GM21576 (cell line): ENCODE results near the gene PPP2R2D.
"Not testable (repeated sequence)": the region's sequence is repeated elsewhere in the genome, so short reads cannot be mapped to it uniquely, and the experiment has no call there.

Experiments used
- ATAC-seq: cut with Tn5 transposase; IDR thresholded peaks from one replicate; pipeline ENCODE4 v1.9.1; 2021; ENCODE audit warnings: mild to moderate bottlenecking, moderate library complexity; ENCODE audit not compliant: unreplicated experiment

The PPP2R2D gene

DNA sequence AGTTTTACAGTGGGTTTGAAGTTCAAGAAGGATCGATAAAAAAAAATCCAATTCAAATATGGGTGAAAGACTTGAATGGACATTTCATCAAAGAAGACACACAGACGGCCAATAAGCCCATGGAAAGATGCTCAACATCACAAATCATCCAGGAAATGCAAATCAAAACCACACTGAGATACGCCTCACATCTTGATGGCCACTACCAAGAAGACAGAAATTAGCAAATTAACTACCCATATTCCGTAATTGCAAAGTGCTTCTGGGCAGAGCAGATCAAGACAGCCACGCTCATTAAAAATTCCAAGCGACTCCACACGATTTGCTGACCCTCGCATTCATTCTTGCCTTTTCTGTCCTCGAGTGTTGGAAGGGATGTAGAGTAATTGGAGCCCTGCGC, 34.1 kb upstream of the PPP2R2D start:
- no peak for ATAC-seq

DNA sequence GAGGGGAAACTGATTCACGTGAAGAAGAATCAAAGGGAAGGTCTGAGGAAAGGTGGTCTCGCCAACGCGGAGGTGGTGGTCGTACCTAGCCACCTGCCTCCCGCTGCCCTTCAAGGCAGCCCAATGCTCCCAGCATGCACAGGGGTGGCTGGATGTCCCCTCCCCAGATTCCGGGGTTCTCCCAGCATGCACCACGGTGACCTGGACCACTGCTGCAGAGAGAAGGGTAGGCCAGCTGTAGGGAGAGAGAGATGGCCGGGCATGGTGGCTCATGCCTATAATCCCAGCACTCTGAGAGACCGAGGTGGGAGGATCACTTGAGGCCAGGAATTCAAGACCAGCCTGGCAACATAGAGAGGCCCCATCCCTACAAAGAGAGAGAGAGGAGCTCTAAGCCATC, 32.4 kb upstream of the PPP2R2D start:
- ATAC-seq: no peak

DNA sequence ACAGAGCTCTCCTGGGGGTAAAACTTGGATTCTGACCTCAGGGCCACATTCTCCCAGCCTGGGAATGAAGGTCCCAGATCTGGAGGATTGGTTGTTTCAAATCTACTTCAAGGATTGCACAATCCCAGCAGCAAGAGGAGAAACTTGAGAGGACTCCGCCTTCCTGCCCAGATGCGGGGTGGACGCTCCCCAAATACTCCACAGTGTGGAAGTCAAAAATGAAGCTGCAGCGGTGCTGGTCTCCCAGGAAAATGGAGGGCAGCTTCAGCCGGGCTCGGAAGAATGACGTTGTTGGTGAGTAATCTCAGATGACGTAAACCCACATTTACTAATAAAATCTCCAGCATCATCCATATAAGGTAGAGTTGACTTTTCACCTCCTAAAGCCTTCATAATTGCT, 31.5 kb upstream of the PPP2R2D start:
- no peak for ATAC-seq

DNA sequence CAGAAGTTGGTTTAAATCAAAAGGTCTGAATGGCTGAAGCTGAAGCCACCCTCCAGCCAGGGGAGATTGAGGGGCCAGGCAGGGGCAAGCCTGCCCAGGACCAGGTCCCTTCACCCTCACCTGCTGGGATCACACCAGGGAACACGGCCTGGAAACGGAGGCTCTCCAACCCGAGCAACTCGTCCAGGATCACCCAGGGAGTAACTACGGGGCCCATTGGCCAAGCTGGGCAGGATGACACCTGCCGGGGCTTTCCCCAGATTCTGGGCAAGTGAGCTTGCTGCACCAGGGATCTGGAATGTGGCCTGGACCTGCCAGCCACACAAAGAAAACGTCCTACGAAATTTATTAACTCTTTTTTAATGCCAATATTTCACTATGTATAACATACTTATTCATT, 30.4 kb upstream of the PPP2R2D start:
- ATAC-seq: no peak

DNA sequence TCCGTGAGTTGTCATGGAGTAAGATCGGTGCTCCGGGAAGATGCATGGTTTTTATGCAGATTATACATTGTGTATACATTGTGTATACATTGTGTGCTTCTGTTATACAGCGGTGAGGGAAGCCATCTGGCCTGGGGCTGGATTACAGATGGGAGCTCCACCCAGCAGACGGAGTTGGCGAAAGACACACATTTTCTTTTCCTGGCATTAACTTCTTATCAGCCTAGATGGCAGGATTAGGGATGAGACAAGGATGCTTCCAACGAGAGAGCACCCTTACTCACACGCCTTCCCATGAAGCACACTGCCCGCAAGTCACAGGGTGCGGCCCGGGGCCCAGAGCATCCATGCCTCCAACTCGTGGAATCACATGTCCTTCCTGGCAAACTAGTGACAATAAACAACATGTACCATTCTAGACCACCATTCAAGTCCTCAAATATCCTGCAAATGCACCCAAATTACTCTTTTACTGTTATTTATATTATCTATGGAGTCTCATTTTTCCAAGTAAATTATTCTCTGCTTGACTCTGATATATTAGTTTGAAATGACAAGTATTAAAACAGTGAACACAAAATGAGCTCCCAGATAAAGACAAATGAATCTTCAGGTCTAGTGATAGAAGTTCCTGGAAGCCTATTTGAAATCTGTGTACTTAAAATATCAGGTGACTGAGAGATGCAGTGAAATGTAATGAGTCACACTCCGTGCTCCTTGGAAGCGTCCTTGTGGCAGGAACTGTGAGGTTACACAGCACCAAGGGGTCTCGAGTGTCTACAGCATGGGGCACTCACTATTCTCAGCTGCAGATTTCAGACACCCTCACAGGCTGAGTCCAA, 29.8 kb upstream of the PPP2R2D start:
- ATAC-seq: no peak

DNA sequence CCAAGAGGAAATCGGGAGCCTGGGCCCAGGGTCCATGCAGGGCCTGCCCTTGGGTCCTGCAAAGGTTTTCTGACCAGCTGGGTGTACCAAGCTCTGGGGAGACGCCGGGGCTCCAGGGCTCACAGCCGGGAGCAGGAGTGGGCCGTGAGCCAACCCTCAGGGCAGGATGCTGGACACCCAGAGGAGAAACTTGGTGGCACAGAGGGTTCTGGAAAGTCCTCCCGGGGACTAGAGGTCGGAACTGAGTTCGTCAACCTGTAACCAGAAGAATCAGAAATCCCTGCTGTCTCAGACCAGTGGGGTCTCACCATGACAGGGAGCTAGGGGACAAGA, 29.2 kb upstream of the PPP2R2D start:
- ATAC-seq: no peak

DNA sequence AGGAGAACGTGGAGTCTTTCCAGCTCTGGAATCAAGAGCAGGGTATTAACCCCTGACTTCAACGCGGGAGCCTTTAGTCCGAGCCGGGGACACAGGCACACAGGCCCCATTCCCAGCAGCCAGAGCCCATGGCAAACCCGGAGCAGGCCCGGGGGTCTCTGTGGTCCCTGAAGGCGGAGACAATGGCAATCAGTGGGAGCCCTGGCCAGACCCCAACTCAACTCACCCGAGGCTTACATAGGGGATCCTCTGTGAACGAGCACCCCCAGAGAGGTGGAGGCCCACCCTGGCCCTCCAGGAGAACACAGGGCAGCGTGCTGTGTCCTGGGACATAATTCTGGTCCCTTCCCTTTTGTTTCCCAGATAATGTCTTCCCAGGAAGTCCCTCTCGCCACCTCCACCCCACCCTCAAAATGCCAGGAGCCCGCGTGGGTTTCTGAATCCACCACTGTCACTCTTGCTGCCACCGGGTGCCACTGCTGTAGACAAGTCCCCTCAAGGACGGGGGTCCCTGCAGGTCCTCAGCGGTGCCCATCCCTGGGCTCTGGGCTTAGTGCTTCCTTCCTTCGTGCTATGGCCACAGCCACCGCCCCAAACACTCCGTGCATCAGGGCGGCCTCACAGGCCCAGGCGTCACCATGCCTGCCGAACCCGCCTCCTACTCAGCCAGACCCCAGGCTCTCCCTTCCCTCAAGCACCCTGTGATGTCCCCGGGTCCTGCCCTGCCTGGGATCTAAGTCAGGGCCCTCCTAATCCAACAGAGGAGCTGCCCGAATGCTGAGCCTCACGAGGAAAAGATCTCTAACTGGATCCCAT, 28.6 kb upstream of the PPP2R2D start:
- no peak for ATAC-seq

DNA sequence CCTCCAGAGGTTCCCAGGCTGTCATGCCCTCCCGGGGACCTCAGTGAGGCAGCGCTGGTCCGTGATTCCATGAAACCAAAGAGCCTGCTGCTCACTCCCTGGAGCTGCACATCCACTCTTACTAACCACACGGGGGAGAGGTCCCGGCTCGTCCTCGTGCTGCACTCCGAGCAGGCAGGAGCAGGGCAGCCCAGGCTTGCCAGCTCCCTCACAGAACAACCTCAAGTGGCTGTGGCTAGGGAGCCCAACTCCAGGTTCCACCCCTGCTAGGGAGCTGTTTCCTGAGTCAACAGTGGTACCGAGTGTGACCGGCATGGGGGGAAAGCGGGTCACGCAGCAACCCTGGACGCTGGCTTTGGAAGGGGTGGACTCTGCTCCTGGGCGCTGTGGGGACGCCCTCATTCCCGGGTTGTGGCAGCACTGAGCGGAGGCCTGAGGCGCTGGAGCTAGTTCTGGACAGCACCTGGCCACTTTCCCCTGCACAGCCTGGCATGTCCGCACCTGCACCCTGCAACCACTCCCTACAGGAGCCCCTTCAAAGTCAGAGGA, 27.9 kb upstream of the PPP2R2D start:
- ATAC-seq: no peak

DNA sequence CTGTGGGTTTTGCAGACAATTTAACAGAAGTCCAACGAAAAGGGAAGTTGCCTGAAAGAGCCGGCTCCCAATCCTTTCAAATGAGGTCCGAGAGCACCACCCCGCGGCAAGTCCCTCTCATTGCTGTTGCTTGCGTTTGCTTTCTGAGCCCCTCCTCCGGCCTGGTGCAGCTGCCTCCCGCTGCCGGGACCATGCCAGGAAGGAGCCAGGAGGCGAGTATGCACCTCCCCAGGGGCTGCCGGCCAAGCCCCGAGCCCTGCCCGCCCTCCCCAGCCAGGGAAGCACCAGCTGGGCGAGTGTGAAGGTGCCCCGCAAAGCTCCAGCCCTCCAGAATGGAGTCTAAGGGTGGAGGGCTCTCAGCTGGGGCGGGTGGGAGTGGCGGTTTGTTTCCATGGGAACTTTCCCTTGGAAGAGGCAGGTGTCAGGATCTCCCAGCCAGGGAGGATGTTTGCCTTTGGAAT, 25.8 kb upstream of the PPP2R2D start:
- no peak for ATAC-seq

DNA sequence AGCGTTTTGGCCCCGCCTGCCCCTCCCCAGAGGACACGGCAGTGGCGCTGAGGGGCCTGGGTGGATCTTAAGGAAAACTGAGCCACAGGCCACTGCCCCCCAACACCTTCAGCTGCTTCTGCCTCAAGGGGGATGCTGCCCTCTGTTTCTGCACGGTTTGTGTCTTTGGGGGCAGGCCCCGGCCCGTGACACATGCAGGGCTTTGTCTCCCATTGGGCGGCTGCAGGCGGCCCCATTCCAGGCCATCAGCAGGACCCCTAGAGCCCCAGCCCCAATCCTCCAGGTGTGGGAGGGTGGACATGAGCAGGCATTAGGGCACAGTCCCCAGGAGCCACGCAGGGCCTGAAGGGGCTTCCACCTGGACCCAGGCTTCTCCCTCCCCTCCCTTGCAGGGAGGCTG, 25.3 kb upstream of the PPP2R2D start:
- no peak for ATAC-seq

DNA sequence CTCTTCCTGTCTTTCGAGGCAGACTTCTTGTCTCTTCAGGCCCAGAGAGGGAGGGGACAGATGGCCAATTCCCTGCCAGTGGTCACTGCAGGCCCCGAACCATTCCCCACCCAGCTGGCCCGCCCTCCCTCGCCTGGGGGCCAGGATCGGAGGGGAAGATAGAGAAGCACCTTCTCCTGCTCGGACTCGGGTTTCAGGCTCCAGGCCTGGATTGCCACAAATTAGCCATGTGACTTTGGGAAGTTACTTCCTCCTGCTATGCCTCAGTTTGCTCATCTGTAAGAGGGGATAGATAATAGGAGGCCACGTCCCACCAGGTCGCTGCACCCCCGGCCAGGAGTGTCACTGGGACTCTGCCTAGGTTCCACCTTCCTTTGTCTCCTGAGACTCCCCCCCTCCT, 24.8 kb upstream of the PPP2R2D start:
- ATAC-seq: no peak

DNA sequence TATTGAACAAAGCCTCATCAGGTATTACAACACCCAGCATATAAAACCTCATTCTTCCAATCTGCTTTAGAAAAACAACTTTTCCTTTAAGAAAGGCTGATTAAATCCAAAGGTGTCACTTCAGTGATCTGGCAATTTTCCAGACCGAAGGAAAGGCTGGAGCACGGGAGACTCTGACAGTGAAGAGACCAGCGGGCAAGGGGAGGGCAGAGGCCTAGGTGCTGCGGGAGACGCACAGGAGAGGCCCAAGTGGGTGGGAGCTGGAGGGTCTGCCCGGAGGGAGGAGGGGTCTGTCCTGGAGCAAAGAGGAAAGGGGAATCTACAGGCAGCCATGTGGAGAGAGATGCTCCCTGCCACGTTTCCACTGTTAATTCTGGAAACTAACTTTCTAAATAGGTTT, 24.3 kb upstream of the PPP2R2D start:
- no peak for ATAC-seq

DNA sequence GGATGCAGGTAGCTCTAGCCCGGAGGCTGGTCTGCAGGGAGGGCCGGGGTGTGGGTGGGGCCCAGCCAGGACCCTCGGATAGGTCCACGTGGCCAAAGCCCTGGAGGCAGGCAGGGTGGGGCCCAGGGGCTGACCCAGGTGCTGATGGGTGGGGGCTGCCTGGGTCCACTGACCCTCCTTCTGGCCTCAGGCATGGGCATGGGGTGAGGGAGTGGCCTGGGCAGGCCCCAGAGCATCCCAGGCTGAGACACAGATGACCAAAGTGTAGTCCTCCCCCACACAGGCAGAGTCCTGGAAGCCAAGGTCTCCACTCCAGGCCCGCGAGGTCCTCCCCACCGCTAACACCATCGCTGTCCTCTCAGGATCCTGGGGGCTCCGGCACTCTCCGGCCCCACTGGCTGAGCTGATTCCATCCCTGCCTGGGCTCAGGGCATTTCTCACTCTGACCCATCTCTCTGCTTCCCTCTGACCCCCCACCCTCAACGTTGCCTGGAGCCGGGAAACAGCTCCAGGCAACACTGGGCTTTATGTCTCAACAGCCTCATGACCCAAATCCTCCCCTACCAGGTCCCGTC, 20.7 kb upstream of the PPP2R2D start:
- no peak for ATAC-seq

DNA sequence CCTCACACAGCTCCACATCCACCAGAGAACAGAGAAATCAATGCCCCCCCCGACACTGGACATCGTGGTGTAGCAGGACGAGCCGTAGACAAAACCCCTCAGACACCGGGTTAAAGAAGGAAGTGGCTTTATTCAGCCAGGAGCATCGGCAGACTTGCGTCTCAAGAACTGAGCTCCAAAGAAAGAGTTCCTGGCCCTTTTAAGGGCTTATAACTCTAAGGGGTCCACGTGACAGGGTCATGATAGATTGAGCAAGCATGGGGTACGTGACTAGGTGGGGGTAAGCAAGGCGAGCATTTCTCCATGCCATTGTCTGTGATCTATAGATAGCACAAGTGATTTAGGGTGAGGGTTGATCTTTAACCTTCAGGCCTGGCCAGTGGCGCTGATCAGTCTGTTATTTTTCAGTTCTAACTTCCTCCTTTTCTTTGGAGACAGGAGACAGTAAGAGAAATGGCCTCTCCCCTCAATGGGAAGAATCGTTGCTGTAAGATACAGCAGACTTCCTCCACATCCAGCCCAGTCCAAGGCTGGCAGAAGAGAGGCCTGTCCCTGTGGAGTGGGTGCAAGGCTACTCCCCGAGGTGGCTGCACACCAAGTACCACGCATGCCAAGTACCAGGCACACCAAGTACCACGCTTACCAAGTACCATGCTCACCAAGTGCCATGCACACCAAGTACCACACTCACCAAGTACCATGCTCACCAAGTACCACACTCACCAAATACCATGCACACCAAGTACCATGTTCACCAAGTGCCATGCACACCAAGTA, 19.5 kb upstream of the PPP2R2D start:
- no peak for ATAC-seq

DNA sequence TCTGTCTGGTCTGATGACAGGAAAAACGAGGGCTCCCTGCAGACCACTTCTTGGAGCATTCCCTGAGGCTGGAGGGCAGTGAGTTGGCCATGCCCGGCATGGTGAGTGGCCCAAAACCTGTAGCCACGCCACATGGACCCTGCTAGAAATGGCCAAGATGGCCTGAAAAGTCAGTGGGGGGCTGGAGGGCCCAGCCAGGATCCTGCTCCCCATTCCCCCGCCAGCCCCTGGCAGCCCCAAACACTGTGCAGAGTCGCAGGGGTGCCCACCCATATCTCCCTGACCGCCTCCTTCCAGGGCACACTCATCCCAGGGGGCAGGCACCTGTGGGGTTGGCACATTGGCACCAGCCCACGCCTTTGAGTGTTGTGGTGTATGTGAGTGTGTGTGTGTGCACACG, 18.7 kb upstream of the PPP2R2D start:
- ATAC-seq: no peak

DNA sequence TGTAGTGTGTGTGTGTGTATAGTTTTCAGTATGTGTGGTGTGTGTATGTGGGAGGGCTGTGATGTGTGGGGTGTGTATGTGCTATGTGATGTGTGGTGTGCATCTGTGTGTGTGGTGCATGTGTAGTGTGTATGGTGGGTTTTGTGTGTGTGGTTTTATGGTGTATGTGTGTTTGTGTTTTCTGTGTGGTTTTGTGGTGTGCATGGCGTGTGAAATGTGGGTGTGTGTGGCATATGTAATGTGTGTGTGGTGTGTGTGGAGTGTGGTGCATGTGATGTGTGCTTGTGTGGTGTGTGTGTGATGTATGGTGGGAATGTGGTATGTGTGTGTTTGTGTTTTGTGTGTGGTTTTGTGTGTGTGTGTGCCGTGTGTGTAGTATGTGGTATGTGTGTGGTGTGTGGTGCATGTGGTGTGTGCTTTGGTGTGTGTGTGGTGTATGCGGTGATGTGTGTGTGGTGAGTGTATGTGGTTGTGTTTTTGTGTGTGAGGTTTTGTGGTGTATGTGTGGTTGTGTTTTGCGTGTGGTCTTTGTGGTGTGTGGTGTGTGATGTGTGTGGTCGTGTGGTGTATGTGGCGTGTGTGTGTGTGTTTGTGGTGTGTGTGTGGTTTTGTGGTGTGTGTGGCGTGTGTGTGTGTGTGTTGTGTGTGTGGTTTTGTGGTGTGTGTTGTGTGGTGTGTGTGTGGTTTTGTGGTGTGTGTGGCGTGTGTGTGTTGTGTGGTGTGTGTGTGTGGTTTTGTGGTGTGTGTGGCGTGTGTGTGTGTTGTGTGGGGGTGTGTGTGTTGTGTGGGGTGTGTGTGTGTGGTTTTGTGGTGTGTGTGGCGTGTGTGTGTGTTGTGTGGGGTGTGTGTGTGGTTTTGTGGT, 18.0 kb upstream of the PPP2R2D start:
- no peak for ATAC-seq

DNA sequence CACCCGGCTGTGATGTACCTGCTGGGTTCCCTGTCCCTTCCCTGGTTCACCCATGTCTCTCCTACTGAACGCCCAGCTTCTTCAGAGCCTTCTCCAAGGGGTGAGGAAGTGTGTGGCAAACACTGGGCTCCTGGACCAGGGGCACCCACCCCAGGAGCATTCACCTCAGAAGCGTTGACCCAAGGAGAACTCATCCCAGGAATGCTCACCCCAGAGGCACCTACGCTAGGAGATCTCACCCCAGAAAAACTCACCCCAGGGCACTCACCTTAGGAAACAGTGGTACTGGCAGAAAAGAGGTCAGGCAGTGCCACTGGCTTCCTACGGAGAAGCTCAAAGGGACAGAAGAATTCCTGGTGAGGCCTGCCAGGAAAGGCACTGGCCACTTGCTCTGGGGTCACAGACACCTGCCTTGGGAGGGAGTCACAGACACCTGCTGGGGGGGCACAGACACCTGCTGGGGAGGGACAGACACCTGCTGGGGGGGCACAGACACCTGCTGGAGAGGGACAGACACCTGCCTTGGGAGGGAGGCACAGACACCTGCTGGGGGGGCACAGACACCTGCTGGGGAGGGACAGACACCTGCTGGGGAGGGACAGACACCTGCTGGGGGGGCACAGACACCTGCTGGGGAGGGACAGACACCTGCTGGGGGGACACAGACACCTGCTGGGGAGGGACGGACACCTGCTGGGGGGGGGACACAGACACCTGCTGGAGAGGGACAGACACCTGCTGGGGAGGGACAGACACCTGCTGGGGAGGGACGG, 17.0 kb upstream of the PPP2R2D start:
- not testable (repeated sequence) for ATAC-seq

DNA sequence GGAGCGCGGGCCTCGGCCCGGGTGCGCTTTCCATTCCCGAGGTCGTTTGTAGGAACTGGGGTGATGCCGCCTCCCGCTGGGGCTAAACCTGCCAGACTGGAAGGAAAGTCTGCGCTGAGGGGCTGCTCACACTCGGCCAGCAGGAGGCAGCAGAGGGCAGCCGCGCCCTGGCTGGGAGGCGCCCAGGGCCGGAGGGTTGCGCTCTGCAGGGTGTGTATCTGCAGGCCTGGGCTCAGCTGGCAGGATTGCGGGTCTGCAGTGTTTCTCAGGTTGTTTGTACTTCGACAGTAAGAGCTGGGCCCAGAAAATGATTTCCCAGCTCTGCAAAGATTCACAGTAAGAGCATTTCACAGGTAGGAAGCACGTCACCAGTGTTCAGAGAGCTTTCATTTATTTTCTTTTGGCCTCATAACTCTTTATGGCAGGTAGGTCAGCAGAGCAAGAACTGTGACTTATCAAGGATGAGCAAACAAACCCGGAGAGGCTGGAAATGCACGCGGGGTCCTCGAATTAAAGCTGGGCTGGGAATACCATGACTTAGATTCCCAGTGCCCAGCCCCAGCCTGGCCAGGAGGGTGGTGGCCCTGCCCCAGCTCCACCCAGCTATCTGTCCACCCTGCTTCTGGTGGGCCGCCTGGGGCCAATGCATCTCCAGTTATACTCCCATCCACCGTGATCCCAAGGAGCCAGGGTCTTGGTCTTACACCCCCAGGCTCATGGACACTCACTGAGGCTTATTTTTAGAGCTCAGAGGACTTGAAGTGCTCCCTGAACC, 15.2 kb upstream of the PPP2R2D start:
- peak; percentile 96 for ATAC-seq
